Measurements from ENCODE around the gene HPCAL4. TPM values are rescaled to one million over a fixed set of nuclear protein-coding genes. Genes with fewer than 3 reads are reported as not detected.

The HPCAL4 gene
- total RNA-seq: not detected in 2 replicates

DNA sequence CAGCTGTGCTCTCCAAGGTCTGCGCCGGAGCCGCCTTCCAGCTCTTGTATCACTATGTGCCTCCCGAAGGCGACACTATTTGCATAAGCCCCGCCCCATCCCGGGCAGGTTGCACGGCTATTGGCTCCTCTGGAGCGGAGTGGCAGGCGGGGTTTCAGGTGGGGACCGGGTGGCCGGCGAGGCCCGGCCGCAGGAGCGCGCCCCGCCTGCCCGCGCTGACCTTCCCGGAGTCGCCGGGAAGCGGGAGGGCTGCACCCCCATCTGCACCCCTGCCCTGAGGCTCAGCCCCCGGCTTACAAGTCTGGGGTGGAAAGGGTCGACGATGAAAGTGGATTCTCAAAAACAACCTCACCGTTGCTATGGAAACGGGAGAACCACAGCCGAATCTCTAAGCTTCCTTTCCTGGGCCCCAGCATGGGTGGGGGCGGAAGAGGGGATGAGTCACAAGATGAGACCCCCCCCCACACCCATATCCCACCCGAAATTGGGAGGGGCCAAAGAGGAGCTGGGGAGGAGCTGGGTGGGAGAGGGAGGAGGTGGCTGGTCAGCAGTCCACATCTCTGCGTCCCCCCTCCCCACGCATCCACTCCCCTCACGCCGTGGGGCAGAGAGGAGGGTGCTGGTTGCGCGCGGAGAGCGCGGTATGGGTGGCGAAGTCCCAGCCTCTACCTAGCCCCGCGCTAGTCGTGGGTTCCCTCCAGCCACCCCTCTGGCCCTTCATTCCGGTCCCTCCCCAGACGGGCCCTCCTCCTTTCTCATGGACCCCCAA, at the start of gene HPCAL4:
HPCAL4 (minus strand) TSS at position 51 of the 769 bp plus-strand sequence. CDS start 6,830 bp downstream, outside the sequence.

DNA sequence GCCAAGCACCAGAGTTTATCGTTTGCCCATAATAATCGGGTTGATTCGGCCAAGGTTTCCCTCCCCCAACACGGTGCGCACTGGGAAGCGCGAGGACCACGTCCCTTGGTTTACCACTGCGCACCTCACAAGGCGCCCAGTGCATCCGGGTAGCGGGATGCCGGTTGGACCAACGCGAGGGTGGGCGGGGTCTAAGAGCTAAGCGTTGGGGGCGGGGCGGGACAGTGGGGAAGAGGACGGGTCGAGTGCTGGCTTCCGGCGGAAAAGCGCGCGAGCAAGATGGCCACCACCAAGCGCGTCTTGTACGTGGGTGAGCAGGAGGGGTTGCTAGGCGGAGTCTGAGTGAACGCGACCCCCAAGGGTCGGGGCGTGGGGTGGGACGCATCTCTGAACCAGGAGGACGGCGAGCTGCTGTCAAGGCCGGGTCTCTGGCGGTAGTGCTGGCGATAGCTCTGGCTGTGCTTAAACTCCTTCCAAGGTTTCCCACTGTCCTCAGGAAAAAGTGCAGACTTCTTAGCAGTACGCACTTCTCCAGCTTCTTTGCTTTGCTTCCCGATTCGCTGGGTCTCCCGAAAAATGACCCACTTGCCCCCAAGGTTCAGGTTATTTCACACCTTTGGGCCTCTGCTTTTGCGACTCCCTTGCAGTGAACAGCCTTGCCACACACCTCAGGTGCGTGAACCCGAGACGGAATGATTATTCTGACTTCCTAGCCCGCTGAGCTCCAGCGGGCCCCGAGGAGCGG, 47.6 kb upstream of the HPCAL4 start, which contains the start of gene PPIE:
PPIE (plus strand) TSS at position 261 of the 745 bp plus-strand sequence; CDS start at position 280, 19 bp downstream.

DNA sequence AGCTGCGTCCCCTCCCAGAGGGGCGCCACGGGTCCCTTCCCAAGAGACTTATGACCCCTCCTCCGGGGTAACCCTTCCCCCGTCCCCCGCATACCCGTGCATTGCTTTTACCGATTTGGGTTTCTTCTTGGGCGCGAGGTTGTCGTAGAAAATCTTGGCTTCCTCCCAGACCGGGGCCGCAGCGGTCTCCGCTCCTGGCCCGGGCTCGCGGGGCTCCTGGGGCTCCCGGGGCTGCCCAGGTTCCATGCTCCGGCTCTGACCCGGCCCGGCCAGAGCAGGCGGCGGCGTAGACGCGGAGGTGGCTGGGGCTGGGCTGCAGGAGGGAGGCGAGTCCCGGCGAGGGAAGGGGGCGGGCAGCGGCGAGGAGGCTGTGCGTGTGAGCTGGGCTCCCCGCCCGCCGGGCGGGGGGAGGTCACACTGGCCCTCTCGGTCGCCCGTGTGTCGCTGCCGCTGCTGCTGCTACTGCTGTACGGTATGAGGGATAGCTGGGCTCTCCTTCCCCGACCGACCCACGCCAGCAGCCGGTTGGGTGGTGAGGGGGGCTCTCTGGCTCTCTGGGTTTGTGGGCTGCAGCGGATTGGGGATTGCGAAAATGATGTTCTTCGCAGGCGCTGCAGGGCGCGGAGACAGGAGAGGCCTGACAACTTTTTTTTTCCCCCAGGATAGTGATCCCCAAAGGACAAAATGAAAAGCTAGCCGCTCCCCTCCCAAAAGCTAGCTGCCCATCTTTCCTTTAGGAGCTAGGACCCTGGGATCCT, 19.3 kb downstream of the HPCAL4 start, which contains the start of gene NT5C1A:
NT5C1A (minus strand) TSS at position 315 of the 758 bp plus-strand sequence; CDS start at position 246, 69 bp downstream.

DNA sequence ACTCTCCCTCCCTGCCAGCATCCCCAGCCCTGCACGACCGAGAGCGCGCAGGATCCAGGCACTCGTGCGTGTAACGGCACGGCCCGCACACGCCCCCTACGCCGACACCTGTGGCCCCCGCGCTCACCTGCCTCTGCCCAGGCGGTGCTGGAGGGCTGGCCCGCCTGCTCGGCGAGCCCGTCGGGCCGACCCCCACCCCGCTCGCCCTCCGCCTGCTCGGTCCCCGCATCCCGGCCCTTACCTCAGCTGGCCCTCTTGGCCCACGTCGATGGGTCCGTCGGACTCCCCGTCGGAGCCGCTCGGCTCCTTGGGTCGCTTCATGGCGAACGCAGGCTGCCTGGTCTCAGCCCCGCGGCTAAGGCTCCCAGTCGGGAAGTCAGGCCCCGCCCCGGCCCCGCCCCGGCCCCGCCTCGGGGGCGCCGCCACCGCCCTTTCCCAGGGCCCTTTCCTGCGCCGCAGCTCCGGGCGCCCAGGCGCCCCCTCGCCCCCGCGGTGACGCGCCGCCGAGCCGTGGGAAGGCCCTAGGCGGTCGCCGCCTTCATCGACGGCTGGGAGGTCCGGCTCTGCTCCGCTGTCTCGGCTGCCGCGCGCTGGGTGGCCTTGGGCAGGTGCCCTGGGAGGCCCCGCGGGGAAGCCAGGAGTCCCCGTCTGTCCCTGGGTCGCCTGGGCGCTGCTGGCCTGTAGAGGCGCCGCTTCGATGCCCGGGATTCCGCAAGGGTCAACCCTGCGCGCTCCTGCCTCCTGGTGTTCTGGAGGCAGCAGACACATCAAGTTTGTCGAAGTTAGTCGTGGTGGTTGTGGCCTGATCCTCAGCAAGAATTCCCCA, 51.7 kb downstream of the HPCAL4 start, which contains the start of gene HEYL:
HEYL (minus strand) TSS at position 339 of the 826 bp plus-strand sequence; CDS start at position 321, 18 bp downstream.

Other genes starting within 250 kb of the HPCAL4 start
- gene BMP8A, start 199.8 kb downstream of the HPCAL4 start, total RNA-seq: 0.16 TPM in 1 of 2 replicates, not detected in the other
- gene PABPC4, start 114.6 kb downstream of the HPCAL4 start, total RNA-seq: 134 and 149 TPM in 2 replicates
- gene HEYL, start 51.8 kb downstream of the HPCAL4 start, total RNA-seq: 0.08 TPM in 1 of 2 replicates, not detected in the other
- not detected in 2 replicates for gene NT5C1A, start 19.3 kb downstream of the HPCAL4 start, total RNA-seq
- 54.5 and 58.6 TPM in 2 replicates for gene PPIE, start 47.4 kb upstream of the HPCAL4 start, total RNA-seq
- gene OXCT2, start 79.9 kb upstream of the HPCAL4 start, total RNA-seq: 1.8 and 3.2 TPM in 2 replicates
- gene BMP8B, start 97.4 kb upstream of the HPCAL4 start, total RNA-seq: 0.04 and 0.08 TPM in 2 replicates
- gene TRIT1, start 192.1 kb upstream of the HPCAL4 start, total RNA-seq: 20.3 and 21.7 TPM in 2 replicates
- gene MYCL, start 210.5 kb upstream of the HPCAL4 start, total RNA-seq: 3.7 and 6.2 TPM in 2 replicates